Neural progenitor cell (in vitro differentiated cells): ENCODE results near the gene REG4.

Source experiments
- CTCF ChIP-seq: fragments of 200-600 bp; sonication (generic); IDR thresholded peaks from 2 replicates; pipeline ENCODE4 v1.5.1; 2017; ENCODE audit warnings: antibody characterized with exemption, mild to moderate bottlenecking
- EZH2 ChIP-seq: fragments of 200-600 bp; sonication (generic); IDR thresholded peaks from 2 replicates; pipeline ENCODE4 v1.6.1; 2017; ENCODE audit warnings: antibody characterized with exemption, mild to moderate bottlenecking, moderate library complexity

- TF ChIP-seq CTCF (no peak), EZH2 (no peak)
Measured at GRCh38 chr1:119815928-119816327, 4.7 kb upstream of the REG4 start.
